Caco-2 (cell line): Measurements from ENCODE around the gene RBM48. TPM values are rescaled to one million over a fixed set of nuclear protein-coding genes. Genes with fewer than 3 reads are reported as not detected.

Experiments used
- BruUV-seq: library from RNA; stranded (reverse); fragments of 400-500 nt; replicated peaks from 2 replicates; lab custom pipeline; 2021; lab: Mats Ljungman, UMichigan
- CTCF ChIA-PET: fragments of 300-600 bp; sonication (Branson Sonifier 250); formaldehyde crosslinking; loops from one replicate; lab custom pipeline; 2022; ENCODE audit warnings: antibody characterized with exemption; lab: Charles Lee
- POLR2A ChIA-PET: fragments of 300-600 bp; sonication (Branson Sonifier 250); formaldehyde crosslinking; loops from one replicate; lab custom pipeline; 2022; ENCODE audit warnings: antibody characterized with exemption; lab: Charles Lee
- DNase-seq, 2 experiments: peaks; one replicate each; pipeline versions ENCODE4 v3.0.0 to v3.0.0-alpha.2; 2020 to 2022
- H3K27me3 ChIP-seq: replicated peaks from 2 replicates; pipeline ENCODE4 v1.6.0; 2011; ENCODE audit warnings: low read length; ENCODE audit not compliant: control insufficient read depth, insufficient read depth
- H3K36me3 ChIP-seq: 2 replicates; pipeline ENCODE4 v1.5.1; 2011; ENCODE audit warnings: low read length; ENCODE audit not compliant: control insufficient read depth, insufficient read depth
- H3K4me1 ChIP-seq: fragments of 250-450 bp; sonication (Bioruptor Pico); 2 replicates; pipeline ENCODE4 v1.5.1; 2020; ENCODE audit warnings: mild to moderate bottlenecking
- H3K4me3 ChIP-seq: 2 replicates; pipeline ENCODE4 v1.5.1; 2011; ENCODE audit warnings: low read depth, mild to moderate bottlenecking, control low read depth, low read length
- H3K9me3 ChIP-seq: fragments of 250-450 bp; sonication (Bioruptor Pico); 2 replicates; pipeline ENCODE4 v1.5.1; 2020; ENCODE audit warnings: mild to moderate bottlenecking, moderate library complexity
- H3K27ac Mint-ChIP-seq: one replicate; pipeline ENCODE4 v1.8.0; 2022; ENCODE audit warnings: mixed read lengths; ENCODE audit not compliant: unreplicated experiment
- H3K27me3 Mint-ChIP-seq: one replicate; pipeline ENCODE4 v1.8.0; 2022; ENCODE audit warnings: mixed read lengths; ENCODE audit not compliant: insufficient read depth, unreplicated experiment
- H3K36me3 Mint-ChIP-seq: one replicate; pipeline ENCODE4 v1.8.0; 2022; ENCODE audit warnings: mild to moderate bottlenecking, mixed read lengths; ENCODE audit not compliant: insufficient read depth, unreplicated experiment
- H3K4me1 Mint-ChIP-seq: one replicate; pipeline ENCODE4 v1.8.0; 2022; ENCODE audit warnings: low read depth, mixed read lengths; ENCODE audit not compliant: unreplicated experiment
- H3K4me3 Mint-ChIP-seq: one replicate; pipeline ENCODE4 v1.8.0; 2022; ENCODE audit warnings: mild to moderate bottlenecking, moderate library complexity, mixed read lengths; ENCODE audit not compliant: unreplicated experiment
- H3K9me3 Mint-ChIP-seq: one replicate; pipeline ENCODE4 v1.8.0; 2022; ENCODE audit warnings: mixed read lengths; ENCODE audit not compliant: unreplicated experiment
- CTCF ChIP-seq, 2 experiments: fragments of 200-600 bp in 1 of 2; IDR thresholded peaks; 1 replicate in 1 of 2; 2 replicates in 1 of 2; pipeline versions ENCODE4 v1.5.1 to v1.8.0; 2011 to 2022; ENCODE audit warnings: antibody characterized with exemption in 1 of 2, control low read depth in 1 of 2, inconsistent platforms in 1 of 2, low read depth in 1 of 2, low read length in 1 of 2, mild to moderate bottlenecking in 1 of 2, moderate library complexity in 1 of 2; ENCODE audit not compliant: insufficient read depth in 1 of 2, severe bottlenecking in 1 of 2, unreplicated experiment in 1 of 2
- intact Hi-C: fragments of 100-400 bp; cut with micrococcal nuclease; formaldehyde crosslinking; loops from one replicate; pipeline ENCODE4 v1.10.0; 2022; ENCODE audit not compliant: unreplicated experiment
- total RNA-seq: library from RNA; stranded (reverse); gene quantifications from 2 replicates; pipeline ENCODE4 v1.2.3, GENCODE V29; 2022

The RBM48 gene
- total RNA-seq, 1 experiment from 2014 or later: 14.2 TPM

GRCh38 chr7:92489634-92490033, 39.0 kb upstream of the RBM48 start:
- no peaks in the 10 kb centered on the region for H3K27me3 Mint-ChIP-seq
- no peak for DNase-seq
- POLR2A ChIA-PET: no interaction called here
- no peaks in the 10 kb centered on the region for H3K4me1 Mint-ChIP-seq
- no peaks in the 10 kb centered on the region for H3K4me1 ChIP-seq
- no peaks in the 10 kb centered on the region; the same call in 1 of the 2 replicates for H3K36me3 ChIP-seq
- intact Hi-C loops: no loop called here
- no peak overlapping the region for H3K4me3 Mint-ChIP-seq
- H3K9me3 ChIP-seq: no peaks in the 10 kb centered on the region
- CTCF ChIA-PET: no interaction called here
- BruUV-seq: no TSS peak
- H3K27ac Mint-ChIP-seq: no peak overlapping the region
- no peak for TF ChIP-seq CTCF (IDR thresholded peaks at IDR 0.05; ENCODE audit: insufficient read depth in 1 of 2, low read depth in 1 of 2, low read length in 1 of 2, severe bottlenecking in 1 of 2, unreplicated experiment in 1 of 2)
- no peaks in the 10 kb centered on the region for H3K27me3 ChIP-seq
- no peaks in the 10 kb centered on the region for H3K9me3 Mint-ChIP-seq
- no peak overlapping the region for H3K4me3 ChIP-seq
- H3K36me3 Mint-ChIP-seq: peaks cover 12% of the 10 kb centered on the region

- Mint-ChIP-seq H3K9me3 (no peaks in the 10 kb centered on the region), H3K27me3 (no peaks in the 10 kb centered on the region), H3K4me1 (no peaks in the 10 kb centered on the region), H3K27ac (no peak overlapping the region), H3K4me3 (no peak overlapping the region), H3K36me3 (peaks cover 24% of the 10 kb centered on the region)
- no peaks in the 10 kb centered on the region for H3K4me1 ChIP-seq
- ChIA-PET POLR2A (no interaction called here), CTCF (no interaction called here)
- intact Hi-C loops: no loop called here
- no peak overlapping the region for H3K4me3 ChIP-seq
- no peak for DNase-seq
- TF ChIP-seq CTCF (IDR thresholded peaks at IDR 0.05; ENCODE audit: insufficient read depth in 1 of 2, low read depth in 1 of 2, low read length in 1 of 2, severe bottlenecking in 1 of 2, unreplicated experiment in 1 of 2): no peak
- peaks cover 3% of the 10 kb centered on the region; the same call in 1 of the 2 replicates for H3K36me3 ChIP-seq
- no peaks in the 10 kb centered on the region for H3K27me3 ChIP-seq
- no peaks in the 10 kb centered on the region for H3K9me3 ChIP-seq
- no TSS peak for BruUV-seq
Observed at GRCh38 chr7:92496876-92497275, 31.7 kb upstream of the RBM48 start.

GRCh38 chr7:92498557-92498956, 30.0 kb upstream of the RBM48 start:
- Histone ChIP-seq H3K4me1 (no peaks in the 10 kb centered on the region), H3K4me3 (no peak overlapping the region), H3K36me3 (peaks cover 3% of the 10 kb centered on the region; the same call in 1 of the 2 replicates), H3K27me3 (no peaks in the 10 kb centered on the region), H3K9me3 (no peaks in the 10 kb centered on the region)
- intact Hi-C loops: no loop called here
- DNase-seq: no peak
- no peaks in the 10 kb centered on the region for H3K9me3 Mint-ChIP-seq
- H3K4me1 Mint-ChIP-seq: no peaks in the 10 kb centered on the region
- CTCF ChIA-PET: interaction anchor here (1.2 kb wide), 1 partner anchor 30 kb away, joined by 7 read pairs; the partner anchor contains the start of gene RBM48
- TF ChIP-seq CTCF (IDR thresholded peaks at IDR 0.05; ENCODE audit: insufficient read depth in 1 of 2, low read depth in 1 of 2, low read length in 1 of 2, severe bottlenecking in 1 of 2, unreplicated experiment in 1 of 2): no peak
- BruUV-seq: no TSS peak
- peaks cover 25% of the 10 kb centered on the region for H3K36me3 Mint-ChIP-seq
- no peak overlapping the region for H3K27ac Mint-ChIP-seq
- no peaks in the 10 kb centered on the region for H3K27me3 Mint-ChIP-seq
- H3K4me3 Mint-ChIP-seq: no peak overlapping the region
- POLR2A ChIA-PET: no interaction called here
